Trophoblast cell (in vitro differentiated cells and primary cell): ENCODE data around the gene PIK3R3.

Experiments
- DNase-seq, 2 donors: peaks; one replicate each; pipeline ENCODE4 v3.0.0-alpha.2; 2016
- H2AFZ ChIP-seq: 2 replicates; pipeline ENCODE4 v1.6.1; 2013; ENCODE audit warnings: low read length, moderate library complexity, mild to moderate bottlenecking; ENCODE audit not compliant: insufficient read depth, poor library complexity
- H2AK5ac ChIP-seq: 2 replicates; pipeline ENCODE4 v1.6.1; 2013; ENCODE audit warnings: mild to moderate bottlenecking, low read length
- H2BK120ac ChIP-seq: 2 replicates; pipeline ENCODE4 v1.6.1; 2013; ENCODE audit warnings: low read length, mild to moderate bottlenecking, moderate library complexity; ENCODE audit not compliant: insufficient read depth, poor library complexity
- H2BK12ac ChIP-seq: 2 replicates; pipeline ENCODE4 v1.6.1; 2013; ENCODE audit warnings: mild to moderate bottlenecking, low read length, moderate library complexity
- H2BK5ac ChIP-seq: 2 replicates; pipeline ENCODE4 v1.6.1; 2013; ENCODE audit warnings: low read length, low read depth, moderate library complexity, mild to moderate bottlenecking; ENCODE audit not compliant: poor library complexity
- H3K14ac ChIP-seq: 2 replicates; pipeline ENCODE4 v1.6.1; 2013; ENCODE audit warnings: mild to moderate bottlenecking, low read length
- H3K18ac ChIP-seq: 2 replicates; pipeline ENCODE4 v1.6.1; 2013; ENCODE audit warnings: mild to moderate bottlenecking, low read length
- H3K23ac ChIP-seq: 2 replicates; pipeline ENCODE4 v1.6.1; 2013; ENCODE audit warnings: low read length
- H3K27ac ChIP-seq: 2 replicates; pipeline ENCODE4 v1.5.1; 2013; ENCODE audit warnings: low read depth, mild to moderate bottlenecking, inconsistent platforms, low read length, moderate library complexity
- H3K27me3 ChIP-seq: 2 replicates; pipeline ENCODE4 v1.6.1; 2013; ENCODE audit warnings: inconsistent platforms, mild to moderate bottlenecking, low read length, moderate library complexity; ENCODE audit not compliant: insufficient read depth
- H3K36me3 ChIP-seq, 2 experiments: 1 replicate in 1 of 2; 2 replicates in 1 of 2; pipeline ENCODE4 v1.6.1; 2013; ENCODE audit warnings: low read length in 2 of 2, mild to moderate bottlenecking in 2 of 2, moderate library complexity in 1 of 2; ENCODE audit not compliant: insufficient read depth in 2 of 2, control insufficient read depth in 1 of 2
- H3K4ac ChIP-seq: 2 replicates; pipeline ENCODE4 v1.6.1; 2013; ENCODE audit warnings: low read depth, mild to moderate bottlenecking, low read length, moderate library complexity
- H3K4me1 ChIP-seq, 2 experiments: 1 replicate in 1 of 2; 2 replicates in 1 of 2; pipeline ENCODE4 v1.6.1; 2013; ENCODE audit warnings: low read length in 2 of 2, mild to moderate bottlenecking in 2 of 2, moderate library complexity in 1 of 2; ENCODE audit not compliant: insufficient read depth in 2 of 2, control insufficient read depth in 1 of 2
- H3K4me2 ChIP-seq: 2 replicates; pipeline ENCODE4 v1.6.1; 2013; ENCODE audit warnings: inconsistent platforms, mild to moderate bottlenecking, low read length, moderate library complexity
- H3K4me3 ChIP-seq: 2 replicates; pipeline ENCODE4 v1.5.1; 2013; ENCODE audit warnings: mild to moderate bottlenecking, low read depth, low read length, inconsistent platforms
- H3K79me1 ChIP-seq: one replicate; pipeline ENCODE4 v1.6.1; 2013; ENCODE audit warnings: low read length
- H3K79me2 ChIP-seq: 2 replicates; pipeline ENCODE4 v1.6.1; 2013; ENCODE audit warnings: low read length, mild to moderate bottlenecking; ENCODE audit not compliant: control insufficient read depth, insufficient read depth, poor library complexity
- H3K9ac ChIP-seq: 2 replicates; pipeline ENCODE4 v1.6.1; 2013; ENCODE audit warnings: mild to moderate bottlenecking, low read length
- H3K9me3 ChIP-seq: 2 replicates; pipeline ENCODE4 v1.6.1; 2013; ENCODE audit warnings: low read depth, mild to moderate bottlenecking, control low read depth, inconsistent platforms, low read length; ENCODE audit not compliant: insufficient read depth
- H4K12ac ChIP-seq: 2 replicates; pipeline ENCODE4 v1.6.1; 2013; ENCODE audit warnings: low read depth, mild to moderate bottlenecking, low read length, moderate library complexity
- H4K8ac ChIP-seq: 2 replicates; pipeline ENCODE4 v1.6.1; 2013; ENCODE audit warnings: low read depth, mild to moderate bottlenecking, low read length, moderate library complexity
- H4K91ac ChIP-seq: one replicate; pipeline ENCODE4 v1.6.1; 2013; ENCODE audit warnings: low read depth, mild to moderate bottlenecking, low read length, moderate library complexity
- WGBS: extraction: QIAGEN DNeasy Blood & Tissue Kit; methylation state at CpG from one replicate; pipeline ENCODE4 v1.1.7; 2013; ENCODE audit warnings: missing lambda C conversion rate; ENCODE audit not compliant: insufficient read length, insufficient coverage; ENCODE audit errors: extremely low coverage; 5-methylcytosine and 5-hydroxymethylcytosine counted together

The PIK3R3 gene

DNA sequence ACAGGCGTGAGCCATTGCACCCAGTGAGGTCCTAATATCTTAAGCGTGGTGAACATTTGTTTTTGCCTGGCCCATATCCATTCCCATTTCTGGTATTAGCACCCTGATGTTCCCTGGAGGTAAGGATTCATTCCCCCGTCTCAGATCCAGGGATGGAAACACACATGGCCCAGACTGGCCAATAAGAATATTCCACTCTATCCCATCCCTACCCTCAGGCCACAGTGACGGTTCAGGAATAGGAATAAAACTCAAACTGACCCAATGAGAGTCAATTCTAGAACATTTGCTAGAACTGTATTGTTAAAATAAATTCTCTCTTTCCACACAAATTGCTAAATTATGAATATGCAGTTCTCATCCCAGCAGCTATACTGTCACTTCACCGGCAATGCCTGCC is 76.1 kb downstream of the PIK3R3 start:
- Histone ChIP-seq H2AFZ (no peak overlapping the region), H3K9ac (no peak overlapping the region), H3K27me3 (no peaks in the 10 kb centered on the region), H3K23ac (no peak overlapping the region), H3K14ac (no peak overlapping the region), H4K91ac (no peak overlapping the region), H2BK12ac (no peak overlapping the region), H2BK120ac (no peak overlapping the region), H4K8ac (no peak overlapping the region), H3K4ac (no peak overlapping the region), H3K79me2 (no peaks in the 10 kb centered on the region), H3K4me2 (no peak overlapping the region), H2BK5ac (no peak overlapping the region), H3K27ac (no peak overlapping the region), H4K12ac (no peak overlapping the region), H3K4me1 (no peaks in the 10 kb centered on the region), H3K18ac (no peak overlapping the region), H2AK5ac (no peak overlapping the region), H3K4me3 (no peak overlapping the region), H3K79me1 (no peaks in the 10 kb centered on the region), H3K36me3 (peaks cover 5% of the 10 kb centered on the region in 2 experiments), H3K9me3 (peaks cover 6% of the 10 kb centered on the region)
- no CpG with 5 or more reads among the region's 5 CpGs for WGBS
- no peak for DNase-seq

DNA sequence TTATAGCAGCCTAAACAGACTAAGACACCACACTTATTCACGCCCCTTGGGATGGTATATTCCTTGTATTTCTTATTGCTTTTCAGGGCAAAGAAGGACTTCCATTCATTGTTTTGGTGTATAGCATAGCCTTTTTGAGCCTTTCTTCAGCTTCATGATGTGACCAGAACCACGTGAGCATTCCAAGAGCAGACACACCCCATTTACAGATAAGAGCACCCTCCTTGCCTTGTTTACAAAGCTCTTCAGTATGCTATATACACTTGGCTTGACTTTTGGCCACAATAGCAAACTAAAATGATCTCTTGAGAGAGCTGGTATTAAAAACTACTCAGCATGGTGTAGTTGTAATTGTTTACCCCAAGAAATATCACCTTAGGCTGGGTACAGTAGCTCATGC is 78.7 kb downstream of the PIK3R3 start:
- no peak overlapping the region for H3K18ac ChIP-seq
- no peak overlapping the region for H4K91ac ChIP-seq
- no peaks in the 10 kb centered on the region for H3K4me1 ChIP-seq
- no peak overlapping the region for H3K4me2 ChIP-seq
- no peak overlapping the region for H3K9ac ChIP-seq
- no peaks in the 10 kb centered on the region for H3K79me1 ChIP-seq
- H3K14ac ChIP-seq: no peak overlapping the region
- DNase-seq: peak in 1 of 2 donors; percentile 10
- H3K36me3 ChIP-seq: peaks cover 0 to 5% of the 10 kb centered on the region in 2 experiments
- H3K4ac ChIP-seq: no peak overlapping the region
- peaks cover 6% of the 10 kb centered on the region for H3K9me3 ChIP-seq
- H2BK120ac ChIP-seq: no peak overlapping the region
- H2BK12ac ChIP-seq: no peak overlapping the region
- H3K27me3 ChIP-seq: no peaks in the 10 kb centered on the region
- H4K12ac ChIP-seq: no peak overlapping the region
- no peak overlapping the region for H4K8ac ChIP-seq
- no peak overlapping the region for H3K23ac ChIP-seq
- no peak overlapping the region for H2AK5ac ChIP-seq
- WGBS: no CpG with 5 or more reads among the region's 2 CpGs
- no peak overlapping the region for H3K4me3 ChIP-seq
- no peaks in the 10 kb centered on the region for H3K79me2 ChIP-seq
- no peak overlapping the region for H3K27ac ChIP-seq
- no peak overlapping the region for H2AFZ ChIP-seq
- H2BK5ac ChIP-seq: no peak overlapping the region

DNA sequence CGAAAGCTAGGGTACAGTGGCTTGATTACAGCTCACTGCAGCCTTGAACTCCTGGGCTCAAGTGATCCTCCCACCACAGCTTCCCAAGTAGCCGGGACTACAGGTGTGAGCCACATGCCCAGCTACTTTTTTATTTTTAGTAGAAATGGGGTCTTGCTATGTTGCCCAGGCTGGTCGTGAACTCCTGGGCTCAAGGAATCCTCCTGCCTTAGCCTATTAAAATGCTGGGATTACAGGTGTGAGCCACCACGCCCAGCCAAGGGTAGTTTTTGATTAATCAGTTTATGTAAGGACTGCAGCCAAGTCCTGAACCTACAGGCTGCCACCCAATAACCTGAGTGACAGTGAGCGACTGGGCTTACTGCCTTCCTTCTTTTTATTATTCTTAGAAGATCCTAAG is 88.3 kb downstream of the PIK3R3 start:
- no peak overlapping the region for H4K12ac ChIP-seq
- H2BK12ac ChIP-seq: no peak overlapping the region
- H3K27ac ChIP-seq: no peak overlapping the region
- no peaks in the 10 kb centered on the region for H3K27me3 ChIP-seq
- no peak overlapping the region for H2BK5ac ChIP-seq
- no peak overlapping the region for H3K18ac ChIP-seq
- no peak overlapping the region for H3K4me2 ChIP-seq
- H3K4me3 ChIP-seq: no peak overlapping the region
- H2AFZ ChIP-seq: no peak overlapping the region
- no peaks in the 10 kb centered on the region for H3K79me2 ChIP-seq
- peaks cover 6 to 8% of the 10 kb centered on the region in 2 experiments for H3K36me3 ChIP-seq
- H2BK120ac ChIP-seq: no peak overlapping the region
- no peak overlapping the region for H3K9ac ChIP-seq
- no peak overlapping the region for H2AK5ac ChIP-seq
- H3K4me1 ChIP-seq: no peaks in the 10 kb centered on the region
- no peaks in the 10 kb centered on the region for H3K79me1 ChIP-seq
- H4K8ac ChIP-seq: no peak overlapping the region
- H3K4ac ChIP-seq: no peak overlapping the region
- no peak overlapping the region for H4K91ac ChIP-seq
- H3K14ac ChIP-seq: no peak overlapping the region
- no CpG with 5 or more reads among the region's 5 CpGs for WGBS
- no peaks in the 10 kb centered on the region for H3K9me3 ChIP-seq
- DNase-seq: no peak
- no peak overlapping the region for H3K23ac ChIP-seq

DNA sequence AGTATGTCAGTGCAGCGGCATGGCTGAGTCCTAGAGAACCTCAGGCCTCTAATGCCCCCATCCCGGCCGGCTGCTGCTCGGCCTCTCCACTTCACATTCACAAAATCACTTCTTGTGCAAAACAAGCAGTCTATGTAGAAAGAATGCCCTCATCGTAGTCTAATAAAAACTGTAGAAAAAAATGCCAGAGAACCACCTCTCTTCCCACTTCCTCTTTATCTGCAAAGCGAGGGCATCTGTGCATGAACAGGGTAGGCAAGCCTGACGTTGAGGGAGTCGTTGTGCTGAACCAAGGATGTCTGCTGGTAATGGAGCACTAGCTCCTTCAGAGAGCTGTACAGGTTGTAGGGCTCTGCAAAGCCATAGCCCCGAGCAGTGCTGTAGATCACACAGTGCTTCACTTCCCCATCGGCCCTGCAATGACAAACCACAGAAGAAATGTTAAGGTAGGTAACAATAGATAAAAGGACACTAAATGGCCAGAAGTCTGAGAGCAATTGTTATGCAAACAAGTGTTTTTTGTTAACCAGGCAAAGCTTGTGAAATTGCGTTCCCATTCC is 88.9 kb downstream of the PIK3R3 start:
- Histone ChIP-seq H4K8ac (no peak overlapping the region), H3K23ac (no peak overlapping the region), H3K79me1 (no peaks in the 10 kb centered on the region), H4K12ac (no peak overlapping the region), H3K9me3 (no peaks in the 10 kb centered on the region), H3K4me2 (no peak overlapping the region), H3K4me1 (no peaks in the 10 kb centered on the region), H3K18ac (no peak overlapping the region), H4K91ac (no peak overlapping the region), H3K36me3 (peaks cover 6 to 8% of the 10 kb centered on the region in 2 experiments), H3K9ac (no peak overlapping the region), H2BK12ac (no peak overlapping the region), H2AFZ (no peak overlapping the region), H3K4me3 (no peak overlapping the region), H3K79me2 (no peaks in the 10 kb centered on the region), H3K27me3 (no peaks in the 10 kb centered on the region), H2BK120ac (no peak overlapping the region), H2BK5ac (no peak overlapping the region), H3K27ac (no peak overlapping the region), H3K4ac (no peak overlapping the region), H3K14ac (no peak overlapping the region), H2AK5ac (no peak overlapping the region)
- peak in 1 of 2 donors; percentile 5 for DNase-seq
- no CpG with 5 or more reads among the region's 11 CpGs for WGBS
